H1 (cell line): ENCODE results near the gene LY6G6C. TPM values are rescaled to one million over a fixed set of nuclear protein-coding genes. Genes with fewer than 3 reads are reported as not detected.

Experiments
- BACH1 ChIP-seq: IDR thresholded peaks from 2 replicates; pipeline ENCODE4 v1.6.1; 2012; ENCODE audit warnings: low read length, improper control_type of control experiment
- BRCA1 ChIP-seq: IDR thresholded peaks from 2 replicates; pipeline ENCODE4 v1.6.1; 2012; ENCODE audit warnings: low read depth, low read length, improper control_type of control experiment
- CREB1 ChIP-seq: IDR thresholded peaks from 2 replicates; pipeline ENCODE4 v1.6.1; 2012; ENCODE audit warnings: inconsistent platforms
- FOSL1 ChIP-seq: IDR thresholded peaks from 2 replicates; pipeline ENCODE4 v1.6.1; 2011; ENCODE audit warnings: mild to moderate bottlenecking, low read depth, low read length, moderate library complexity; ENCODE audit not compliant: insufficient read depth
- NANOG ChIP-seq: IDR thresholded peaks from 2 replicates; pipeline ENCODE4 v1.6.1; 2011; ENCODE audit warnings: low read length, low read depth, mild to moderate bottlenecking, inconsistent platforms; ENCODE audit not compliant: insufficient read depth, poor library complexity, severe bottlenecking
- POLR2A ChIP-seq, 2 experiments: IDR thresholded peaks; 1 replicate in 1 of 2; 2 replicates in 1 of 2; pipeline ENCODE4 v1.6.1; 2011; ENCODE audit warnings: low read depth in 2 of 2, low read length in 2 of 2, mild to moderate bottlenecking in 2 of 2; ENCODE audit errors: control extremely low read depth in 1 of 2
- RNF2 ChIP-seq: fragments of 200-900, 300-1000 bp; sonication (generic); IDR thresholded peaks from 2 replicates; pipeline ENCODE4 v1.7.1; 2016; ENCODE audit warnings: borderline replicate concordance, low read depth, mild to moderate bottlenecking, antibody characterized with exemption, low read length; ENCODE audit not compliant: poor library complexity, severe bottlenecking; ENCODE audit errors: missing control alignments
- SAP30 ChIP-seq: fragments of 300-600 bp; sonication (generic); IDR thresholded peaks from 2 replicates; pipeline ENCODE4 v1.7.1; 2012; ENCODE audit warnings: low read length, moderate library complexity, mild to moderate bottlenecking, inconsistent platforms; ENCODE audit not compliant: insufficient read depth, insufficient replicate concordance
- SP1 ChIP-seq: IDR thresholded peaks from 2 replicates; pipeline ENCODE4 v1.6.1; 2011; ENCODE audit warnings: low read depth, low read length
- polyA plus RNA-seq, 7 experiments: library from polyadenylated mRNA; depleted of rRNA in 3 of 7; stranded (reverse) in 5 of 7; unstranded in 2 of 7; fragments of >200 nt in 5 of 7; fragments of 200-250 nt in 2 of 7; gene quantifications; 1 replicate in 5 of 7; 2 replicates in 1 of 7; 4 replicates in 1 of 7; pipeline versions ENCODE4 v1.2.1 to v1.2.3, GENCODE V29; 2011 to 2013; ENCODE audit warnings: missing spikeins in 2 of 7, mixed read lengths in 2 of 7
- total RNA-seq: library from RNA; stranded (reverse); fragmentation: NEBNext Ultra II Directional; extraction: Animal tissue kit (Norgen Biotek cat#: 25700); gene quantifications from 2 replicates; pipeline ENCODE4 v1.2.1, GENCODE V29; 2021
- TF ChIP-seq, protein P1 (sequence below): IDR thresholded peaks from 2 replicates; pipeline ENCODE4 v1.6.1; 2012; ENCODE audit warnings: inconsistent platforms

LY6G6C gene
- total and polyA plus RNA-seq, 2 of the 8 experiments (the other 6 are each of a cell fraction or from before 2014, with no cell fraction given), result 0.23 TPM; not detected in 1

DNA sequence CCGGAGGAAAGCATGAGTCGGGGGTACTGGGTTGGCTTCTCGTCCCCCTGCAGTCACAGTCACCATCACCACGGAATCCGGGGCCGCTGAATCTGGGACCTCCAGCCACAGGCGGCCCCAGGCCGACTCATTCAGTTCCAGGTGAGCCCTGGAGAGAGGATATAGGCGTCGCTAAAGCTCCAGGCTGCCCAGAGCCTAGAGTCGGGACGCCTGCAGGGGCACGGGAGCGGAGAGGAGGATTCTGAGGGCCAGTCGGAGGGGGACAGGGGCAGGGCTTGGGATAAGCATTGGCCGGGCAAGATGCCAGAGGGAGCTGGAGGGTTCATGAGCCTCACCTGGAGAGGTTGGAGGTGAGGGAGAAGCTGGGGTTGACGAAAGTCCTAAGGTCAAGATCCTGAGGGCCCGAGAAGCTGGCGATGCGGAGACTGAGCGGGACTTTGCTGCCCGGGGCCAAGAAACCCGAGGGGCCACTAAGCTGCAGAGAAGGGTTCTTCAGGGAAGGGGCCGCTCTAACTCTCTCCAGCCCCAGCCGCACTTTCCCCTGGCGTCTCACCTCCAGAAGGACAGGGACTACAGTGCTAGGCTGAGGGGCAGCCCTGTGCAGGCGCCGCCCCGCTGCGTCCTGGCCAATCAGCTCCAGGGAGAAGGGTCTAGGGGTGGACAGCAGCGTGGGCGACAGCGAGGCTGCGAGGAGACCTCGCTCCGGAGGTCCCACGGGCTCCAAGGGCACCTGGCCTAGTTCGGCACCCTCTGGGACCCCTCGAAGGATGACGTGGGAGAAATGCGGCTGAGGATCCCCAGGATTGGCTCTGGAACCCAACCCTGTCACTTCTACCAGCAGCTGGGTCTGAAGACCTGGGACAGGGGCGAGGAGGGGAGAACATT lies 44.6 kb upstream of the LY6G6C start (continued):
- TF ChIP-seq BACH1 (no peak), FOSL1 (no peak), RNF2 (no peak), SAP30 (peak; percentile 39), BRCA1 (no peak), NANOG (no peak), SP1 (no peak), CREB1 (peak; percentile 15; the same call in 1 of the 2 replicates), POLR2A (IDR thresholded peaks at IDR 0.05; ENCODE audit: control extremely low read depth in 1 of 2, low read depth in 2 of 2, low read length in 2 of 2) (peak in 1 of 2 experiments; percentile 32; a peak in 1 of 3 replicates)
- TF ChIP-seq, protein P1, sequence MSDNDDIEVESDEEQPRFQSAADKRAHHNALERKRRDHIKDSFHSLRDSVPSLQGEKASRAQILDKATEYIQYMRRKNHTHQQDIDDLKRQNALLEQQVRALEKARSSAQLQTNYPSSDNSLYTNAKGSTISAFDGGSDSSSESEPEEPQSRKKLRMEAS, result 0 out of 2 replicates have a peak, but pooled peaks have one; percentile 12
